G401.6 (cell line): ENCODE results near the gene CCR2.
"Not testable (repeated sequence)": the region's sequence is repeated elsewhere in the genome, so short reads cannot be mapped to it uniquely, and the experiment has no call there.

ENCODE experiments used
- FAIRE-seq: peaks from 2 replicates; lab custom pipeline; 2012; peaks lifted over from hg19 to GRCh38; lab: Jason Lieb, UNC

CCR2 gene

DNA sequence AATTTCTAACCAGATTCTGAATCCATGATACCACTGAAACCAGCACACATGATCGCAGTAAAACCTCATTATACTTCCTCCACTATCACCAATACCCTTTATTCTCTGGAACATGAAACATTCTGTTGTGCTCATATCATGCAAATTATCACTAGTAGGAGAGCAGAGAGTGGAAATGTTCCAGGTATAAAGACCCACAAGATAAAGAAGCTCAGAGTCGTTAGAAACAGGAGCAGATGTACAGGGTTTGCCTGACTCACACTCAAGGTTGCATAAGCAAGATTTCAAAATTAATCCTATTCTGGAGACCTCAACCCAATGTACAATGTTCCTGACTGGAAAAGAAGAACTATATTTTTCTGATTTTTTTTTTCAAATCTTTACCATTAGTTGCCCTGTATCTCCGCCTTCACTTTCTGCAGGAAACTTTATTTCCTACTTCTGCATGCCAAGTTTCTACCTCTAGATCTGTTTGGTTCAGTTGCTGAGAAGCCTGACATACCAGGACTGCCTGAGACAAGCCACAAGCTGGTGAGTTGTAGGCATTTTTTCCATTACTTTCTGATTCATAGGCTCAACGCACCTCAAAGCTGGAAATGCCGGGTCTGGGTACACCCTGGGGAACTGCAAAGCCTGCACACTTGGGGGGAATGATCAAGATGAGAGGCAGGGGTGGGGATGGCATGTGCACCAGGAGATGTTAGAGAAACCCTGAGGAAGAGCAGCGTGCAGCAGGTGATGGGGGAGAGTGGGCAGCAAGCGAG lies at the start of gene CCR2:
CCR2 (plus strand) TSS at position 465 of the 764 bp plus-strand sequence. CDS start 3,417 bp downstream, outside the sequence.
- FAIRE-seq: no peak

DNA sequence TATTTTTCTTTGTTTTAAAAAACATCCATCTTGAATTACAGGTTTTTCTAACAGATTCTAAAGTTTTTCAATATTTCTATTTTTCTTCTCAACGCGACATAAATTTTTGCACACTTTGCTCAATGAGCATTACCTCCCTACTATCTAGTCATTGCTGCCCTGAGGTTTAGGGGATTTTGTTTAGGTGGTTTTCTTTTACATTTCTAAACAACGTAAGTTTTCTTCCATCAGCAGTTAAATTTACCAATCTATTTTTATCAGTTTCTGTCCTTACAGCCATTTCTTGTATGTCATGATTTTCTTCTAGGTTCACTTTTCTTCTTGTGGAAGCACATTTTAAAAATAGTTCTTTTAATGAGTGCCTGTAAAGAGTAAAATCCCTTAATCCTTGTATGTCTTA lies 49.2 kb upstream of the CCR2 start:
- FAIRE-seq: no peak

DNA sequence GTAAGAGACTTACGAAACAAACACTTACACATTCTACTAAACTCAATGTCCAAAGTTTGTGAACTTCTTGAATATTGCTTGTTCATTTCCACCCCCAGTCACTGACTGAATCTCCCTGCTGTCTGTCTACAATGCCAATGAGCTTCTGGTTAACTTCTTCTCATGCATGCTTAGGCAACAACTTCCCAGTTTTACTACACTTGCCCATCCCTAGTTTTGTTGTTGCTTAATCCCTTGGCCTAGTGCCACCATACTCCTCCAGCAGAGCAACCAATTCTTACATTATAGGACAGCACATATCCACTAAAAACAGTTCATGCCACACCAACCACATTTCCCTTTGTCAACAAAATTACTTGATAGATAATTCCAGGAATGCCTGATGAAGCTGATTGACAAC lies 40.9 kb upstream of the CCR2 start:
- FAIRE-seq: no peak

DNA sequence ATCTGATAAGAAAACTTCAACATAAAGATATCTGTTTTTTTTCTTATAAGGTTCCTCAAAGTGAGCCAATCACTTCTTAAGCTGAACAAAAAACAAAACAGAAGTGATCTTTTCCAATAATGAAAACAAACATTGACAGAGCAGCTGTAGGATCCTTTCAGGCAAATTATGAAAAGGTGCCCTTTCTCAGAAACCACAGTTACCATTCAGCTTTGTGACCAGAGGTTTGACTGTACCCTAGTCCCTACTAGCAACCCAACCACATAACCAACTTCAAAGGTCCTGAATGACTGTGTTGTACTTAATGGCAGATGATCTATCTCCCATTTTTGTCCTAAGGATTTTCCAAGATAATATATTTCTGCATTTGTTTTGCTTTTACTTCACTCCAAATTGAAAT lies 39.4 kb upstream of the CCR2 start:
- no peak for FAIRE-seq

DNA sequence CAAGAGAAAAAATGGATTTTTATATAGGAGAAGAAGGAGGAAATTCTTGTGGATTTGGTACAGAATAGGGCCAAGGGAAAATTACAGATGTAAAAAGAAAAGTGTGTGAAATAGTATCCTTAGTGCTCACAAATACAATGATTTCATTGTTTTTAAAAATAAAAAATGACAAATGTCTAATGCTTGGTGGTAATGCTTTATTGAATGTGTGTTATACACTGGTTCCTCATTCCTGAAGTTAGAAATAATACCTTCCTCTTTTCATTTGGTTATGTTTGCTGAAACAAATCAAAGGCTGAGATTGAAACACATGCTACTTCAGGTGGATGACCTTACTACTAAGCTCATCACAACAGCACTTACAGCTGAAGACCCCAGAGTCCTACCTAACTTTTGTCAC lies 37.7 kb upstream of the CCR2 start:
- FAIRE-seq: no peak

DNA sequence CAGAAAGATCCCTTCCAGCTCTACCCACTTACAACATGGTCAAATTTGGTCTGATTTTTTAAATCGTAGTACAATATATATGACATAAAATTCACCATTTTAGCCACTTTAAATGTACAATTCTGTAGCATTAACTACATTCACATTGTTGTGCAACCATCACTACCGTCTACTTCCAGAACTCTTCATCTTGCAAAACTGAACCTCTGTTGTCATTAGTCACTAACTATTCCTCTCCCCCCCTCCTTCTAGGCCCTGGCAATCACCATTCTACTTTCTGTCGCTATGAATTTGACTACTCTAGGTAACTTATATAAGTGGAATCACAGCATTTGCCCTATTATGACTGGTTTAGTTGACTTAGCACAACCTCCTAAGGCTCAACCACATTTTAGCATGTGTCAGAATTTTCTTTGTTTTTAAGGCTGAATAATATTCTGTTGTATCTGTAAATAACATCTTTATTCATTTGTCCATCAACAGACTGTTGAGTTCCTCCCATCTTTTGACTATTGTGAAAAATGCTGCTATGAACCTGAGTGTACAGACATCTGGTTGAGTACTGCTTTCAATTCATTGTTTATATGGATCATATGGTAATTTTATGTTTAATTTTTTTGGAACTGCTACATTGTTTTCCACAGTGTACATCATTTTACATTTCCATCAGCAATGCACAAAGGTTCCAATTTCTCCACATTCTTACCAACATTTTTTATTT lies 35.5 kb upstream of the CCR2 start:
- no peak for FAIRE-seq

DNA sequence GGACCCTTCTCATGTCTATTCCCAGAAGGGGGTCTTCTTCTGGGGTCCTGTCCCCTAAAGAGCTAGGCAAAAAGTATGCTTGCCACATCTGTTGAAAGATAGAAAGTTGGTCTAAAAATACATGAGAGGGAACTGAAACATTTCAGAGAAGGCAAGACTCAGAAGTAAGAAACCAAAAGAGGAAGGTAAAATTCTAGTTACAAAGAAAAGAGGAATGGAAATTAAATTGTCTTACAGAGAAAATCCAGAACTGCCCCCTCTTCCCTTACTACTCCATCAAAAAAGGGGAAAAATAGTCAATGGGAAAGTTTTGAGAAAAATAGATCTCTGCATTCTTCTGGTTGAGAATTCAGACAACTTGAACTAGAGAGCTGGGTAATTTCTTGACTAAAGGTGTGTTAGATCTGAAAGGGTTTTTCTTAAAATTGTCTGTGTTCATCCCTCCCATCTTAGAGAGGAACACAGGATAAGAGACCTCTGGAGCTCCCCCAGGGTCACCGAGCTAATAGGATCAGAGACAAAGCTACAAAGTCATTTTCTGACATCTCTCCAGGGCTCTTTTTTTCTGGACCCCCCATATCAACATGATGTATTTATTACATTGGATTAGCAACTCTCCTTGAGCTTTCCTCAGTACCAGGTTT lies 32.3 kb upstream of the CCR2 start:
- FAIRE-seq: no peak

DNA sequence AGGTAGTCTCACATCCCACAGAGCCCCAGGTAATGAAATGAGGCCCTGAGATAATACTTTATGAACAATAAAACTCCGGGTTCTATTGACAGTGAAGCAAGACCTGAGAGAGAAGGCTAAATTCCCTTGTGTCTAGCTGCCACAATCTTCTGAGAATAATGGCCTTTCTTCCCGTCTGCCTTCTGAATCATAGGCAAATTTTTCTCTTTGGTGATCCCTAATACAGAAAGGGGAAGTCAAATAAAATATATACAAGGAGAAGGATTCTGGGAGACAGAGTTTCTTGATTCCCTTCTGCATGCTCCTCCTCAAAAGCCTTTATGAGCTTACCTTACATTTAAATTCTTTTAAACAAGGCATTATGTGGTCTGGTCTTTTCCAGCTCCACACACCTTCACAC lies 29.9 kb upstream of the CCR2 start:
- FAIRE-seq: no peak

DNA sequence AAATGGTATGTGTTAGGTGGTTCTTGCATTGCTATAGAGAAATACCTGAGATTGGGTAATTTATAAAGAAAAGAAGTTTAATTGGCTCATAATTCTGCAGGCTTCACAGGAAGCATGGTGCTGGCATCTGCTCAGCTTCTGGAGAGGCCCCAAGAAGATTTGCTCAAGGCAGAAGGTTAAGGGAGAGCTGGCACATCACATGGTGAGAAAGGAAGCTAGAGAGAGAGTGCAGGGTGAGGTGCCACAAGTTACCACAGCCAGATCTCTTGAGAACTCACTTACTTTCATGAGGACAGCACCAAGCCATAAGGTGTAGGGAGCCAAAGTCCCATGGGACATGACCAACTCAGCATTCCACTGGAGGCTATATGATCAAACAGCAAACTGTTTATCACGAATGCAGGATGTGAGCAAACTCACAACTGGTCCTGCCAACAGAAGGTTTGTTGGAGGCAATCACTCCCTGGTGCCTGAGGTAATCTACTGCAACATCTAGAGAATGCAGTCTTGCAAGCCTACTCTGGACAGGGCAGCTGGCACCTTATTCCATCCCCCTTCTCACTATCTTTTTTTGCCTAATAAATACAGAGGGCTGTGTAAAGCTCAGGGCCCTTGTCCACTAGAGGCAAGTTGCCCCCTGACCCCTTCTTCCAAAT lies 28.1 kb upstream of the CCR2 start:
- no peak for FAIRE-seq

DNA sequence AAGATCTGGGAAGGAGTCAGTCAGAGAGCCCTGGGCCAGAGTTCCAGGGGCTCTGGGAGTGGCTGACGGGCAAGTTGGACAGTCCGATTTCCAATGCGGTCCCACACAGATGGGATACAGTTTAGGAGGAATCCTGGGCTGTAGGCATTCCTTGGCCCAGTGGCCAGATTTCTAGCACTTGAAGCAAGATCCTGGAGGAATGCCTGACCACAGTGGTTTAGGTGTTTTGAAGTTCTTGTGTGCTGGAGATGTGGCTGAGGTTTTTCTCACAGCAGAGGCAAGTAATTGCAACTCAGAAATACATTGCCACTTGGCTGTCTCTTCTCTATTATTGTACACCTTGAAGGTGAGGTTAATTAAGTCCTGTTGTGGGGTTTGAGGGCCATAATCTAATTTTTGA lies 23.2 kb upstream of the CCR2 start:
- FAIRE-seq: not testable (repeated sequence)

DNA sequence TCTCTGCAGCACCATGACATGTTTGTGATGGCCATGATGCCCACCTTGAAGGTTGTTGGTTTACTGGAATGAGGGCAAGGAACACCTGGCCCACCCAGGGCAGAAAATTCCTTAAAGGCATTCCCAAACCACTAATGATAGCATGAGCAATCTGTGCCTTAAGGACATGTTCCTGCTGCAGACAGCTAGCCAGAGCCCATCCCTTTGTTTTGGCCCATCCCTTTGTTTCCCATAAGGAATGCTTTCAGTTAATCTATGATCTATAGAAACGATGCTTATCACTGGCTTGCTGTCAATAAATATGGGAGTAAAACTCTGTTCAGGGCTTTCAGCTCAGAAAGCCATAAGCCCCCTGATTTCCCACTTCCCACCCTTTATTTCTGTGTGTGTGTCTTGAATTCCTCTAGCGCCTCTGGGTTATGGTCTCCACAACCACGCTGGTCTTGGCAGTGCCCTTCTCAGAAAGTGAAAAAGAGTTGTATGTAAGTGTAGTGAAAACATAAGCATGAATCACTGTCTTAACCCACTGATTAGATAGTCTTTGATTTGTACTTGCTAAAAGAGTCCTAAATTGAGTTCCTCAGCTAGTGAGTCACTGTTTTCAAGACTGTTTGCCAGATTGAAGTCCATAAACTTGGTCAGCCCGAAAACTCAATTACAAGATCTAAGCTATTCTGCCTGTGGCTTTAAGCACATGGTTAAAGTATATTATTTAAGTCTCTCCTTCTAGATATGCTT lies 19.0 kb upstream of the CCR2 start:
- FAIRE-seq: no peak

DNA sequence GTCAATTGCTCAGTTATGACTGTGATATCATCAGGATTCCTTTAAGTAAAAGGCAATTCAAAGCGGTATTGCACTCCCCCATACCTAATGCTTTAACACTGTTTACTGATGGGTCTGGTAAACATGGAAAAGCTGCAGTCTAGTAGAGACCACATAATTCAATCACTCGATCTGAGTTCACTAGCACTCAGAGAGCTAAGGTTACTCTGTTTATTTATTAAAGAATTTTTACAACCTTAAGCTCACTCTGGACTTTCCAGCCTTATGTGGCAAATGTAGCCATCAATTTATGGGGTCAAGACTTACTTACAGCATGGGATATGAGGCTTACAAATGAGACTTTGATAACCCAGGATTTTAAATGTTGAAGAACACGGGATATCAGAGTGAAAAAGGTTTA lies 18.4 kb upstream of the CCR2 start:
- no peak for FAIRE-seq

DNA sequence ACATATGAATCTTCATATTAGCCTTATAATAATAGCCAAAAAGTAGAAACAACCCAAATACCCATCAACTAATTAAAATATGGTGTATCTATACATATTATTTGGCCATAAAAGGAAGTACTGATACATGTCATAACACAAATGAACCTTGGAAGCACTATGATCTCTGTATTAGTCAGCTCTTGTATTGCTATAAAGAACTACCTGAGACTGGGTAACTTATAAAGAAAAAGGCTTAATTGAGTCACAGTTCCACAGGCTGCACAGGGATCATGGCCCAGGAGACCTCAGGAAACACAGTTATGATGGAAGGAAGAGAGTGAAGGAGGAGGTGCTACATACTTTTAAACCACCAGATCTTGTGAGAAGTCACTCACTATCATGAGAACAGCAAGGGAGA lies 16.0 kb upstream of the CCR2 start:
- FAIRE-seq: no peak

DNA sequence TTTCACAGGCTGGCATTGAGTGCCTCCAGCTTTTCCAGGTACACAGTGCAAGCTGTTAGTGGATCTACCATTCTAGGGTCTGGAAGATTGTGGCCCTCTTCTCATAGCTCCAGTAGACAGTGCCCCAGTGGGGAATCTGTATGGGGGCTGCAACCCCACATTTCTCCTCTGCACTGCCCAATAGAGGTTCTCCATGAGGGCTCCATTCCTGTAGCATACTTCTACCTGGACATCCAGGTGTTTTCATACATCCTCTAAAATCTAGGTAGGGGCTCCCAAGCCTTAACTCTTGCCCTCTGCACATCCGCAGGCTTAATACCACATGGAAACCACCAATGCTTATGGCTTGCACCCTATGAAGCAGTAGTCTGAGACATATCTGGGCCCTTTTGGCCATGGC lies 15.1 kb upstream of the CCR2 start:
- FAIRE-seq: no peak

DNA sequence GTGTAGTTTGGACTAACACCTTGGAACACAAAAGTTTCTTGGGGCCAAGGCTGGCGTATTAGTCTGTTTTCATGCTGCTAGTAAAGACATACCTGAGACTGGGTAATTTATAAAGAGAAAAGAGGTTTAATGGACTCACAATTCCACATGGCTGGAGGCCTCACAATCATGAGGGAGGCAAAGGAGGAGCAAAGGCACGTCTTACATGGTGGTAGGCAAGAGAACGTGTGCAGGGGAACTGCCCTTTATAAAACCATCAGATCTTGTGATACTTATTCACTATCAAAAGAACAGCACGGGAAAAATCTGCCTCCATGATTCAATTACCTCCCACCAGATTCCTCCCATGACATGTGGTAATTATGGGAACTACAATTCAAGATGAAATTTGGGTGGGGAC lies 9.4 kb upstream of the CCR2 start:
- no peak for FAIRE-seq

DNA sequence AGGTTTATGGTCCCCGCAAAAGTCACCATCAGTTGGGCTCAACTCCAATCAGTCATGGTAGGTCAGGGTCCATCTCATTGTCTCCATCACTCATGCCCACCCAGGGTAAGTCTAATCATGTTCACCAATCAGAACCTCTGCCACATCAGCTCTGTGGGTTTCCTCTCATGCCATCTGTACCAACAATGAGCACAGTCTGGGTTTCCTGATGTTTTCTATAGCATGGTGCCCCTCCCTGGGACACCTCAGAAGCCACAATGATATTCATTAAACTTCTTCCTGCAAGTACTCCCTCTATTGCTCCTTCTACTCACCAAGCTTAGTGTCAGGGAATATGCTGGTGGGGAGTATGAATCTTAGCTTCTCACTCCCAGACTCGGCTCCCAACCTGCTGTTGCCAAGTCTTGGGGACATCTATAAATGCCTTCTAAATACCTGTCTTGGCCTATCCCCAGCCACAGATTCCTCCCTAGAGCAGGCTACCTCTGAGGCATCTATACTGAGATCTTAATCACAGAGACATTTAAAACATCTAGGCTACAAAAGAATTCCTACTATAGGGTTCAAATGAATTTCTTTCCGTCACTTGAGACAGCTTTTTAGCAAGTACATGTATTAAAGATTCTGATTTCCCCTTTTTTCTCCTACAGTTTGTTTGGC lies 5.0 kb upstream of the CCR2 start:
- no peak for FAIRE-seq

DNA sequence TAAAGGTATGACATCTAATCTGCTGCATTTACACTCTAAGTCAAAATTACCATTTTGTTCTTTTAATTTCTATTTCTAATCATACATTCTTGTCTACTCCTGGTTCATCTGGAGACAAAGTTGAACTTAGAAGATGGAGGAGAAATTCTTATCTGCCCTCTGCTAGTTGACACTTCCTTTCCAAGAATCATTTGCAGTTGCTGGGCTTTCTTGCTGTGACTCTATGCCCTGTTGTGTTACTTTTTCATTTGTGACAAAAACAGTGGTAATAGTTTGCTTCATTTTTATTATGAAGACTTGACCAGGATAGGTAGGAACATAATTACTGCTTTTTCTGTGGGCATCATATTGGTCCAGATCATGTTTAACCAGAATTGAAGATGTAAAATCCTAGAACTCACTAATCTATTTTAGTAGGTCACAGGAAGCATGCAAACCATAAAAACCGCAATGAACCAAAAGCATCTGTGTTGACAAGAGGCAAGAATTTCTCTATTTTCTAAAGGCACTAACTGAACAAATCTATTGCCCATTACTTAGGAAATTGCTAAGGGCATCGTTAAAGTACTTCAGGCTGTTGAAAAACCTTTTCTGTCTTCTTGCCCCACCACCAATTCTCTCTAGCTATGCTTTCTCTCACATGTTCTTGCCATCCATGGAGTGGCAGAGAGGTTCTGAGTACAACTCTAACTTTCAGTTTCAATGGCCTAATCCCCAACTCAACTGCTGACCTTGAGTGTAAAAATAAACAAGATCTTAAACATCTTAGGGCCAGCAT lies 4.2 kb upstream of the CCR2 start:
- FAIRE-seq: no peak

DNA sequence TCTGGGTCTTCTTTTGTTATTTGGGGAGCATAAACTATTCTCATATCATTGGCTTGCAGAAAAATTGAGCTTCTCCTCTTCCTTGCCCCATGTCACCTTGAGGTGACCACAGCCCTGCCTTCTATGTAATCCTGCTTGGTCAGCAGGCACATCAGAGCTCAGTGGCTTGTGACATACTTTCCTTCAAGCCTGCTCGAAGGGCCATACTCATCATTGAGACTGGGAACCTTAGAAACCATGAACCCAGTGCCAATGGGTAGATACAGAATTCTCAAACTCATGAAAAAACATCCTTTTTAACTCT lies 3.7 kb upstream of the CCR2 start:
- FAIRE-seq: no peak

DNA sequence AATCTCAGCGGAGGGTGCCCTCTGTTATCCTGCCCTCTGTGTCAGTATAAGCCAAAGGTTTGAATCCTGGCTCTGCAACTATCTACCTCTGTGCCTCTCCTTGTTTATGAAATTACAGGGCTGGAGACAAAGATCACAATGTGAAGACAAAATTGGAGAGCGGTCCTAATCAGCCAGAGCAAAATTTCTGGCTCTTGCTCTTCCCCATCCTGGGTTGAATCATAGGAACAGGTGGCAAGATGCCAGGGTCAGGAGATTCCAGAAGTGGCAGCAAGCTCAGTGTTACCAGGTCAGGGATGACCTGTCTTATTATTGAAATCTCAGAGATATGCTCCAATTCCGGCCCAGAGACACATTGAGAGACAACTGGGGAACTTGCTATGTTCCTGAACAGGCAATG lies 2.3 kb upstream of the CCR2 start:
- no peak for FAIRE-seq

DNA sequence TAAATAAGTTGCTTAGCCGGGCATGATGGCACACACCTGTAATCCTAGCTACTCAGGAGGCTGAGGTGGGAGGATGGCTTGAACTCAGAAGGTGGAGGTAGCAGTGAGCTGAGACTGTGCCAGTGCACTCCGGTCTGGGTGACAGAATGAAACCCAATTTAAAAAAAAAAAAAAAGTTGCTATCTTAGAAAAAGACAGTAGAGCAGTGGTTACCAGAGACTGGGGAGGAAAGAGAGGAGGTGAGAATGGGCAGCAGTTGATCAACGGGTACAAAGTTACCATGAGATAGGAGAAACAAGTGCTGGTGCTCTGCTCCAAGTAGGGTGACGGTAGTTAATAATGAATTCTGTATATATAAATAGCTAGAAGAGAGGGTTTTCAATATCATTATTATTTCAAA lies 821 bp upstream of the CCR2 start:
- no peak for FAIRE-seq

DNA sequence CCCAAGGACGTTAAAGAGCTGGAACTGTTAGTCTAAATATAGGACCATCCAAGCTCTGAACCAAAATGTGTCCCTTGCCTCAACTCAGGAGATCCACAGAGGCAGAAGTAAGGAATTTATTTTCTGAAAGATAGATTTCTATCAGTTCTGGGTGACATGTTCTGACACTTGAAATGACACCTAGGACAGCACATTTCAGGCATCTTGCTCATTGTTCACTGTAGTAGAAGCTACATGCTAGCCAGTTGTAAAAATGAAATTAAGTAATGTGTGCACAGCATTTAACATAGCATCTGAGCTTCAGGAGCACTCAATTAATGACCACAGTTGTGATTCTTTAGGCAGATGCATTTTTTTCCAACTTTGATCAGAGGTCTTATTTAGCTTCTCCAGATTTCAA lies 567 bp downstream of the CCR2 start:
- FAIRE-seq: no peak
